C4-2B (cell line): Measurements from ENCODE around the gene IFTAP.

Source experiments
- H3K27ac ChIP-seq: fragments of 450-650 bp; 2 replicates; pipeline ENCODE4 v1.5.1; 2017
- CTCF ChIP-seq: fragments of 450-650 bp; conservative IDR thresholded peaks from 2 replicates; pipeline ENCODE4 v1.5.1; 2017; ENCODE audit warnings: mild to moderate bottlenecking
- ZFX ChIP-seq: fragments of 450-650 bp; IDR thresholded peaks from 2 replicates; pipeline ENCODE4 v1.6.1; 2017

The IFTAP gene

GRCh38 chr11:36689442-36689841, 95.1 kb downstream of the IFTAP start:
- TF ChIP-seq ZFX (no peak), CTCF (no peak)
- no peak overlapping the region for H3K27ac ChIP-seq

DNA sequence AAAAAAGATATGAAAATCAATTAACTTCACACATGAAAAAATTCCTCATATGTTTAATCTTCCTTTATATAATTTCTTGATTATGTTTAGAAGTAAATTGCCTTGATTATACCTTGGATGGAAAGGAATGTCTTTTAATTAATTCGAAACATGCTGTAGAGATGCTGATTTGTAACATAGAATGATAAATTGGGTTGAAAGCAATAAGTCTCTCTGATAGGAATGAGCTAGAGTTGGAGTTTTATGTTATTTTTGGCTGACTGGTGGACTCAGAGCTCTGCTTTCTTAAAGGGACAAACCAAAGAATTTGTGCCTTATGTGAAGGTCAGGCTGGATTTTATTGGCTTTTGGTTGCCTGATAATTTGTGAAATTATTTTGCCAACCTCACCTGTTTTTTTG, 98.4 kb downstream of the IFTAP start:
- TF ChIP-seq ZFX (no peak), CTCF (no peak)

GRCh38 chr11:36693139-36693843, 99.0 kb downstream of the IFTAP start:
- H3K27ac ChIP-seq, result no peak overlapping the region
- TF ChIP-seq ZFX, result no peak
- TF ChIP-seq CTCF, result no peak

More for the DNA sequence above, 98.4 kb downstream of the IFTAP start:
- no peak overlapping the region for H3K27ac ChIP-seq

- TF ChIP-seq CTCF (no peak), ZFX (no peak)
These were observed 100.8 kb downstream of the IFTAP start for GRCh38 chr11:36695111-36695510.

GRCh38 chr11:36695571-36695970, 101.3 kb downstream of the IFTAP start:
- no peak for TF ChIP-seq CTCF
- TF ChIP-seq ZFX, result no peak

More at GRCh38 chr11:36695111-36695510, 100.8 kb downstream of the IFTAP start:
- no peak overlapping the region for H3K27ac ChIP-seq

GRCh38 chr11:36696550-36696949, 102.2 kb downstream of the IFTAP start:
- TF ChIP-seq ZFX, result no peak
- no peak for TF ChIP-seq CTCF
- H3K27ac ChIP-seq, result no peak overlapping the region

More at GRCh38 chr11:36695571-36695970, 101.3 kb downstream of the IFTAP start:
- no peak overlapping the region for H3K27ac ChIP-seq

GRCh38 chr11:36699271-36699670, 105.0 kb downstream of the IFTAP start:
- no peak overlapping the region for H3K27ac ChIP-seq
- TF ChIP-seq ZFX (no peak), CTCF (no peak)
